CD4-positive, CD25-positive, alpha-beta regulatory T cell (primary cell): Measurements from ENCODE around the gene CAMK1D. TPM values are rescaled to one million over a fixed set of nuclear protein-coding genes. Genes with fewer than 3 reads are reported as not detected.

Experiments used
- ATAC-seq, 2 donors: fragments of 150-1000 bp; cut with Tn5 transposase; one replicate each; pipeline ENCODE4 v1.10.0; 2021; ENCODE audit warnings: low read depth in 2 of 2, moderate number of reproducible peaks in 2 of 2, moderate library complexity in 1 of 2
- DNase-seq, 3 donors: peaks; one replicate each; pipeline versions ENCODE4 v3.0.0 to v3.0.0-alpha.2; 2012 to 2022; ENCODE audit warnings: mixed read lengths in 1 of 3
- H3K27ac ChIP-seq: one replicate; pipeline ENCODE4 v1.7.0; 2013; ENCODE audit warnings: mild to moderate bottlenecking, low read length; ENCODE audit not compliant: insufficient read depth, poor library complexity, severe bottlenecking
- H3K27me3 ChIP-seq: one replicate; pipeline ENCODE4 v1.7.0; 2013; ENCODE audit warnings: low read length; ENCODE audit not compliant: control insufficient read depth, insufficient read depth
- H3K36me3 ChIP-seq: one replicate; pipeline ENCODE4 v1.7.0; 2013; ENCODE audit warnings: mild to moderate bottlenecking, low read length, moderate library complexity; ENCODE audit not compliant: control insufficient read depth, insufficient read depth
- H3K4me1 ChIP-seq: 2 replicates; pipeline ENCODE4 v1.7.0; 2013; ENCODE audit warnings: mild to moderate bottlenecking, low read length; ENCODE audit not compliant: insufficient read depth, control insufficient read depth, poor library complexity, severe bottlenecking
- H3K4me3 ChIP-seq: one replicate; pipeline ENCODE4 v1.7.0; 2013; ENCODE audit warnings: low read depth, mild to moderate bottlenecking, low read length, moderate library complexity
- H3K9me3 ChIP-seq, 2 experiments: 1 replicate in 1 of 2; 2 replicates in 1 of 2; pipeline ENCODE4 v1.7.0; 2013; ENCODE audit warnings: low read length in 2 of 2, mild to moderate bottlenecking in 1 of 2, moderate library complexity in 1 of 2; ENCODE audit not compliant: control insufficient read depth in 2 of 2
- H3K27ac Mint-ChIP-seq, 3 donors: one replicate each; pipeline ENCODE4 v1.8.0; 2020 to 2022; ENCODE audit warnings: mild to moderate bottlenecking in 3 of 3, mixed read lengths in 3 of 3, moderate library complexity in 2 of 3
- H3K27me3 Mint-ChIP-seq: one replicate; pipeline ENCODE4 v1.8.0; 2022; ENCODE audit warnings: mild to moderate bottlenecking, mixed read lengths
- H3K36me3 Mint-ChIP-seq: one replicate; pipeline ENCODE4 v1.8.0; 2020; ENCODE audit warnings: mixed read lengths
- H3K4me1 Mint-ChIP-seq, 4 donors: one replicate each; pipeline ENCODE4 v1.8.0; 2020 to 2022; ENCODE audit warnings: mixed read lengths in 4 of 4, mild to moderate bottlenecking in 1 of 4
- H3K4me3 Mint-ChIP-seq, 4 donors: one replicate each; pipeline ENCODE4 v1.8.0; 2020 to 2022; ENCODE audit warnings: mild to moderate bottlenecking in 4 of 4, mixed read lengths in 4 of 4, moderate library complexity in 3 of 4
- H3K9me3 Mint-ChIP-seq, 7 donors: one replicate each; pipeline ENCODE4 v1.8.0; 2020 to 2022; ENCODE audit warnings: mixed read lengths in 7 of 7, mild to moderate bottlenecking in 3 of 7, moderate library complexity in 2 of 7
- polyA plus RNA-seq, 4 donors: library from polyadenylated mRNA; unstranded; fragments of 300-500 nt; fragmentation: Illumina TruSeq; gene quantifications; one replicate each; pipeline ENCODE4 v1.2.3, GENCODE V29; 2021
- total RNA-seq: library from RNA; stranded (reverse); gene quantifications from one replicate; pipeline ENCODE4 v1.2.3, GENCODE V29; 2022

The CAMK1D gene
- total and polyA plus RNA-seq, 5 donors from 2014 or later: 4.4 to 25.3 (median 5.2) TPM

GRCh38 chr10:12701696-12702095, 352.3 kb downstream of the CAMK1D start:
- no peak overlapping the region for H3K27ac Mint-ChIP-seq
- H3K4me1 Mint-ChIP-seq: peaks cover 4 to 25% (median 8%) of the 10 kb centered on the region in 4 donors
- no peaks in the 10 kb centered on the region for H3K27me3 Mint-ChIP-seq
- Histone ChIP-seq H3K27ac (no peak overlapping the region), H3K4me1 (no peaks in the 10 kb centered on the region), H3K27me3 (no peaks in the 10 kb centered on the region), H3K4me3 (no peak overlapping the region), H3K9me3 (no peaks in the 10 kb centered on the region), H3K36me3 (no peaks in the 10 kb centered on the region)
- H3K4me3 Mint-ChIP-seq: no peak overlapping the region
- peaks cover 18% of the 10 kb centered on the region for H3K36me3 Mint-ChIP-seq
- no peaks in the 10 kb centered on the region for H3K9me3 Mint-ChIP-seq
- DNase-seq (no peak), ATAC-seq (no peak)

GRCh38 chr10:12702215-12702770, 352.9 kb downstream of the CAMK1D start:
- H3K9me3 ChIP-seq: no peaks in the 10 kb centered on the region
- Mint-ChIP-seq H3K27ac (no peak overlapping the region), H3K9me3 (no peaks in the 10 kb centered on the region), H3K4me3 (no peak overlapping the region), H3K4me1 (peaks cover 4 to 25% (median 10%) of the 10 kb centered on the region in 4 donors), H3K27me3 (no peaks in the 10 kb centered on the region), H3K36me3 (peaks cover 18% of the 10 kb centered on the region)
- H3K4me1 ChIP-seq: no peaks in the 10 kb centered on the region
- H3K27ac ChIP-seq: no peak overlapping the region
- H3K36me3 ChIP-seq: no peaks in the 10 kb centered on the region
- H3K27me3 ChIP-seq: no peaks in the 10 kb centered on the region
- DNase-seq (no peak), ATAC-seq (no peak)
- no peak overlapping the region for H3K4me3 ChIP-seq

- Histone ChIP-seq H3K4me3 (no peak overlapping the region), H3K27ac (no peak overlapping the region), H3K9me3 (no peaks in the 10 kb centered on the region), H3K36me3 (no peaks in the 10 kb centered on the region), H3K4me1 (no peaks in the 10 kb centered on the region), H3K27me3 (no peaks in the 10 kb centered on the region)
- H3K4me1 Mint-ChIP-seq: peaks cover 4 to 25% (median 10%) of the 10 kb centered on the region in 4 donors
- no peaks in the 10 kb centered on the region for H3K9me3 Mint-ChIP-seq
- H3K36me3 Mint-ChIP-seq: peaks cover 18% of the 10 kb centered on the region
- H3K4me3 Mint-ChIP-seq: no peak overlapping the region
- no peak for DNase-seq
- H3K27me3 Mint-ChIP-seq: no peaks in the 10 kb centered on the region
- no peak for ATAC-seq
- no peak overlapping the region for H3K27ac Mint-ChIP-seq
Measured at GRCh38 chr10:12703126-12703525, 353.8 kb downstream of the CAMK1D start.

- no peak overlapping the region for H3K4me3 ChIP-seq
- H3K4me1 Mint-ChIP-seq: peaks cover 4 to 23% (median 9%) of the 10 kb centered on the region in 4 donors
- H3K36me3 Mint-ChIP-seq: peaks cover 18% of the 10 kb centered on the region
- DNase-seq (no peak), ATAC-seq (no peak)
- no peaks in the 10 kb centered on the region for H3K4me1 ChIP-seq
- no peak overlapping the region for H3K27ac ChIP-seq
- H3K9me3 Mint-ChIP-seq: no peaks in the 10 kb centered on the region
- no peaks in the 10 kb centered on the region for H3K27me3 Mint-ChIP-seq
- H3K9me3 ChIP-seq: no peaks in the 10 kb centered on the region
- H3K27ac Mint-ChIP-seq: no peak overlapping the region
- no peaks in the 10 kb centered on the region for H3K27me3 ChIP-seq
- no peak overlapping the region for H3K4me3 Mint-ChIP-seq
- H3K36me3 ChIP-seq: no peaks in the 10 kb centered on the region
Measured at GRCh38 chr10:12703813-12704212, 354.5 kb downstream of the CAMK1D start.

- Mint-ChIP-seq H3K27ac (no peak overlapping the region), H3K4me3 (no peak overlapping the region), H3K9me3 (no peaks in the 10 kb centered on the region), H3K36me3 (peaks cover 18% of the 10 kb centered on the region), H3K4me1 (peaks cover 2 to 16% (median 6%) of the 10 kb centered on the region in 4 donors), H3K27me3 (no peaks in the 10 kb centered on the region)
- H3K4me1 ChIP-seq: no peaks in the 10 kb centered on the region
- DNase-seq (no peak), ATAC-seq (no peak)
- no peaks in the 10 kb centered on the region for H3K36me3 ChIP-seq
- H3K4me3 ChIP-seq: no peak overlapping the region
- no peaks in the 10 kb centered on the region for H3K9me3 ChIP-seq
- H3K27ac ChIP-seq: no peak overlapping the region
- no peaks in the 10 kb centered on the region for H3K27me3 ChIP-seq
Measured at GRCh38 chr10:12704488-12704887, 355.1 kb downstream of the CAMK1D start.

GRCh38 chr10:12705943-12706342, 356.6 kb downstream of the CAMK1D start:
- Mint-ChIP-seq H3K4me1 (peaks cover 0 to 13% (median 4%) of the 10 kb centered on the region in 4 donors), H3K36me3 (peaks cover 12% of the 10 kb centered on the region), H3K4me3 (no peak overlapping the region), H3K27me3 (no peaks in the 10 kb centered on the region), H3K9me3 (no peaks in the 10 kb centered on the region), H3K27ac (no peak overlapping the region)
- H3K4me3 ChIP-seq: no peak overlapping the region
- H3K4me1 ChIP-seq: peaks cover 2% of the 10 kb centered on the region
- H3K27ac ChIP-seq: no peak overlapping the region
- DNase-seq (no peak), ATAC-seq (no peak)
- no peaks in the 10 kb centered on the region for H3K9me3 ChIP-seq
- H3K27me3 ChIP-seq: no peaks in the 10 kb centered on the region
- H3K36me3 ChIP-seq: no peaks in the 10 kb centered on the region

- H3K4me1 ChIP-seq: peaks cover 4% of the 10 kb centered on the region
- no peak for ATAC-seq
- Mint-ChIP-seq H3K4me1 (peaks cover 0 to 14% (median 7%) of the 10 kb centered on the region in 4 donors), H3K27ac (no peak overlapping the region), H3K9me3 (no peaks in the 10 kb centered on the region), H3K4me3 (no peak overlapping the region), H3K27me3 (no peaks in the 10 kb centered on the region), H3K36me3 (peaks cover 2% of the 10 kb centered on the region)
- H3K9me3 ChIP-seq: no peaks in the 10 kb centered on the region
- H3K27me3 ChIP-seq: no peaks in the 10 kb centered on the region
- peak in 1 of 3 donors; percentile 62 for DNase-seq
- H3K27ac ChIP-seq: no peak overlapping the region
- no peaks in the 10 kb centered on the region for H3K36me3 ChIP-seq
- H3K4me3 ChIP-seq: no peak overlapping the region
Measured at GRCh38 chr10:12707461-12708185, 358.3 kb downstream of the CAMK1D start.

- Mint-ChIP-seq H3K27me3 (no peaks in the 10 kb centered on the region), H3K4me1 (peaks cover 0 to 14% (median 7%) of the 10 kb centered on the region in 4 donors), H3K27ac (peak overlapping the region in 2 of 3 donors; percentile 28 to 52), H3K9me3 (no peaks in the 10 kb centered on the region), H3K36me3 (no peaks in the 10 kb centered on the region), H3K4me3 (no peak overlapping the region)
- DNase-seq: no peak
- H3K36me3 ChIP-seq: no peaks in the 10 kb centered on the region
- H3K4me1 ChIP-seq: peaks cover 4% of the 10 kb centered on the region
- no peaks in the 10 kb centered on the region for H3K27me3 ChIP-seq
- ATAC-seq: no peak
- H3K4me3 ChIP-seq: no peak overlapping the region
- H3K9me3 ChIP-seq: no peaks in the 10 kb centered on the region
- no peak overlapping the region for H3K27ac ChIP-seq
Measured at GRCh38 chr10:12709000-12709401, 359.7 kb downstream of the CAMK1D start.
